Osteocyte (in vitro differentiated cells): ENCODE results near the gene PDK2. TPM values are rescaled to one million over a fixed set of nuclear protein-coding genes. Genes with fewer than 3 reads are reported as not detected.

ENCODE experiments used
- DNase-seq: peaks from one replicate; pipeline ENCODE4 v3.0.0; 2021; ENCODE audit warnings: mixed read lengths; ENCODE audit not compliant: unreplicated experiment; ENCODE audit errors: extremely low spot score
- H3K27ac Mint-ChIP-seq: one replicate; pipeline ENCODE4 v1.8.0; 2021; ENCODE audit warnings: mild to moderate bottlenecking, mixed read lengths; ENCODE audit not compliant: unreplicated experiment
- H3K27me3 Mint-ChIP-seq: one replicate; pipeline ENCODE4 v1.8.0; 2021; ENCODE audit warnings: mixed read lengths; ENCODE audit not compliant: unreplicated experiment
- H3K36me3 Mint-ChIP-seq: one replicate; pipeline ENCODE4 v1.8.0; 2021; ENCODE audit warnings: mixed read lengths; ENCODE audit not compliant: unreplicated experiment
- H3K4me1 Mint-ChIP-seq: one replicate; pipeline ENCODE4 v1.8.0; 2021; ENCODE audit warnings: mixed read lengths; ENCODE audit not compliant: unreplicated experiment
- H3K4me3 Mint-ChIP-seq: one replicate; pipeline ENCODE4 v1.8.0; 2021; ENCODE audit warnings: mild to moderate bottlenecking, moderate library complexity, mixed read lengths; ENCODE audit not compliant: unreplicated experiment
- H3K9me3 Mint-ChIP-seq: one replicate; pipeline ENCODE4 v1.8.0; 2021; ENCODE audit warnings: mixed read lengths; ENCODE audit not compliant: unreplicated experiment
- total RNA-seq: library from RNA; stranded (reverse); gene quantifications from 2 replicates; pipeline ENCODE4 v1.2.1, GENCODE V29; 2021
- TF ChIP-seq, protein P1 (sequence below): fragments of 200-600 bp; sonication (generic); IDR thresholded peaks from 2 replicates; pipeline ENCODE4 v1.5.0; 2021; ENCODE audit warnings: antibody characterized with exemption, mild to moderate bottlenecking, moderate library complexity

Gene PDK2
- total RNA-seq, 1 donor from 2014 or later: 66.2 TPM

- peak overlapping the region; percentile 96 for H3K27ac Mint-ChIP-seq
- H3K4me3 Mint-ChIP-seq: no peak overlapping the region
- no peaks in the 10 kb centered on the region for H3K27me3 Mint-ChIP-seq
- TF ChIP-seq, protein P1, sequence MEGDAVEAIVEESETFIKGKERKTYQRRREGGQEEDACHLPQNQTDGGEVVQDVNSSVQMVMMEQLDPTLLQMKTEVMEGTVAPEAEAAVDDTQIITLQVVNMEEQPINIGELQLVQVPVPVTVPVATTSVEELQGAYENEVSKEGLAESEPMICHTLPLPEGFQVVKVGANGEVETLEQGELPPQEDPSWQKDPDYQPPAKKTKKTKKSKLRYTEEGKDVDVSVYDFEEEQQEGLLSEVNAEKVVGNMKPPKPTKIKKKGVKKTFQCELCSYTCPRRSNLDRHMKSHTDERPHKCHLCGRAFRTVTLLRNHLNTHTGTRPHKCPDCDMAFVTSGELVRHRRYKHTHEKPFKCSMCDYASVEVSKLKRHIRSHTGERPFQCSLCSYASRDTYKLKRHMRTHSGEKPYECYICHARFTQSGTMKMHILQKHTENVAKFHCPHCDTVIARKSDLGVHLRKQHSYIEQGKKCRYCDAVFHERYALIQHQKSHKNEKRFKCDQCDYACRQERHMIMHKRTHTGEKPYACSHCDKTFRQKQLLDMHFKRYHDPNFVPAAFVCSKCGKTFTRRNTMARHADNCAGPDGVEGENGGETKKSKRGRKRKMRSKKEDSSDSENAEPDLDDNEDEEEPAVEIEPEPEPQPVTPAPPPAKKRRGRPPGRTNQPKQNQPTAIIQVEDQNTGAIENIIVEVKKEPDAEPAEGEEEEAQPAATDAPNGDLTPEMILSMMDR: no peak
- no peaks in the 10 kb centered on the region for H3K36me3 Mint-ChIP-seq
- no peak for DNase-seq
- no peaks in the 10 kb centered on the region for H3K9me3 Mint-ChIP-seq
- H3K4me1 Mint-ChIP-seq: peaks cover 71% of the 10 kb centered on the region
These were observed 43.5 kb upstream of the PDK2 start for GRCh38 chr17:50051606-50052005.

DNA sequence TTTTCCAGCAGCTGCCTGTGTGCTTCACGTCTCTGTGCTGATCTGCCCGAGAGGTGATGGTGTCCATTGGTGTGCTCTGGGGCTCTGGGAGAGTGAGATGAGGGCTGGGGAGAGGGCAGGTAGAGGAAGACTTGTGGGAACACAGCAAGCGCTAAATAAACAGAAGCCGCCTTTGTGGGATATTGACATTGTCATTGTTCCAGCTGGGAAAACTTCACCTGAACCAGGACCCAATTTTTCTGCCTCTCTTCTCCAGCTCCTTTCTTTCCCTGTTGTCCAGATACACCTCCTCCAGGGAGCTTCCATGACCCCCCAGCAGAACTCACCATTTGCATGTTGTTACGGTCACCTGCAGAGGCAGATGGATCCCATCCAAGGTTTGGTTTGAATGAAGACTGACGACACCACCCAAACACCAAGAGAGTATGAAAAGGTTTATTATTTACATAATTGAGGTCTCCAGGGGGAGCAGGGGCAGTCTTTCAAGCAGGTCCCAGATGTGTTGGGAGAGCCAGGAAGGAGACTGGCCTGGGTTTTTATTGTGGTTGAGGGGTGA, 42.8 kb upstream of the PDK2 start:
- no peak for DNase-seq
- no peaks in the 10 kb centered on the region for H3K36me3 Mint-ChIP-seq
- H3K9me3 Mint-ChIP-seq: no peaks in the 10 kb centered on the region
- peaks cover 69% of the 10 kb centered on the region for H3K4me1 Mint-ChIP-seq
- TF ChIP-seq, protein P1: no peak
- H3K27me3 Mint-ChIP-seq: no peaks in the 10 kb centered on the region
- H3K4me3 Mint-ChIP-seq: no peak overlapping the region
- H3K27ac Mint-ChIP-seq: peak overlapping the region; percentile 96

- Mint-ChIP-seq H3K27me3 (no peaks in the 10 kb centered on the region), H3K9me3 (no peaks in the 10 kb centered on the region), H3K27ac (peak overlapping the region; percentile 96), H3K4me1 (peaks cover 69% of the 10 kb centered on the region), H3K36me3 (no peaks in the 10 kb centered on the region), H3K4me3 (peak overlapping the region; percentile 35)
- no peak for DNase-seq
- TF ChIP-seq, protein P1: no peak
These were observed 42.1 kb upstream of the PDK2 start for GRCh38 chr17:50052822-50053653.

GRCh38 chr17:50053654-50053960, 41.5 kb upstream of the PDK2 start:
- H3K36me3 Mint-ChIP-seq: peaks cover 1% of the 10 kb centered on the region
- TF ChIP-seq, protein P1: no peak
- H3K4me3 Mint-ChIP-seq: peak overlapping the region; percentile 35
- H3K27ac Mint-ChIP-seq: peak overlapping the region; percentile 96
- H3K4me1 Mint-ChIP-seq: peaks cover 72% of the 10 kb centered on the region
- H3K27me3 Mint-ChIP-seq: no peaks in the 10 kb centered on the region
- no peaks in the 10 kb centered on the region for H3K9me3 Mint-ChIP-seq
- no peak for DNase-seq

DNA sequence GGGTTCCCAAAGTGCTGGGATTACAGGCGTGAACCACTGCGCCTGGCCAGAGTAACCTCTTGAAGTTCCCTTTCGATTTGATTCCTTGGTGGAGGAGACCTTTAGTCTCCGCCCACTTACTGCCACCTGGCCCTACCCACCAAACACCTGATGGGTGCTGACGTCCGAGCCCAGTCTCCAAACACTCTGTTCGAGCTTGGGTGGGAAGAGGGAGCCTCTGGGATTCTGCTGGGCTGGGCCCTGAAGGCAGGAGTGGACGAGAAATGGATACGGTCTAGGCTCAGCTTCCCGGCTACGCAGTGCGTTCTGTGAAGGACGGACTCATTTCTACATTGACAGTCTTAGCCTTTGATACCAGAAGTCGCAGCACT, 40.1 kb upstream of the PDK2 start:
- H3K27me3 Mint-ChIP-seq: no peaks in the 10 kb centered on the region
- H3K9me3 Mint-ChIP-seq: no peaks in the 10 kb centered on the region
- peaks cover 1% of the 10 kb centered on the region for H3K36me3 Mint-ChIP-seq
- H3K27ac Mint-ChIP-seq: peak overlapping the region; percentile 96
- H3K4me1 Mint-ChIP-seq: peaks cover 75% of the 10 kb centered on the region
- peak overlapping the region; percentile 94 for H3K4me3 Mint-ChIP-seq
- TF ChIP-seq, protein P1: no peak
- DNase-seq: no peak
